Sigmoid colon (tissue), 7 donors: Measurements from ENCODE around the gene GRIP1. TPM values are rescaled to one million over a fixed set of nuclear protein-coding genes. Genes with fewer than 3 reads are reported as not detected.
"Not testable (repeated sequence)": the region's sequence is repeated elsewhere in the genome, so short reads cannot be mapped to it uniquely, and the experiment has no call there.

Experiments used
- DNase-seq: peaks from one replicate; pipeline ENCODE4 v3.0.0-alpha.2; 2019
- H3K27ac ChIP-seq, 4 donors: fragments of 200-600 bp; sonication (generic); one replicate each; pipeline ENCODE4 v1.5.1; 2016 to 2019; ENCODE audit warnings: mild to moderate bottlenecking in 1 of 4
- H3K27me3 ChIP-seq, 3 donors: fragments of 200-600 bp; sonication (generic); one replicate each; pipeline ENCODE4 v1.5.1; 2019; ENCODE audit warnings: mild to moderate bottlenecking in 1 of 3
- H3K36me3 ChIP-seq, 4 donors: fragments of 200-600 bp; sonication (generic); one replicate each; pipeline ENCODE4 v1.5.1; 2016 to 2019
- H3K4me1 ChIP-seq, 4 donors: fragments of 200-600 bp; sonication (generic); one replicate each; pipeline ENCODE4 v1.5.1; 2017 to 2019
- H3K4me3 ChIP-seq, 4 donors: fragments of 200-600 bp; sonication (generic); one replicate each; pipeline ENCODE4 v1.5.1; 2017 to 2019; ENCODE audit warnings: mild to moderate bottlenecking in 2 of 4, moderate library complexity in 1 of 4
- H3K9me3 ChIP-seq, 4 donors: fragments of 200-600 bp in 3 of 4; sonication (generic) in 3 of 4; one replicate each; pipeline versions ENCODE4 v1.5.1 to v1.6.1; 2013 to 2019
- CTCF ChIP-seq, 4 experiments: fragments of 450-650 bp in 3 of 4; fragments of 200-600 bp in 1 of 4; IDR thresholded peaks; one replicate each; pipeline ENCODE4 v1.5.1; 2016 to 2019; ENCODE audit warnings: antibody characterized with exemption in 4 of 4, mild to moderate bottlenecking in 3 of 4, moderate library complexity in 2 of 4
- EP300 ChIP-seq, 4 donors: sonication (generic); formaldehyde crosslinking; IDR thresholded peaks; one replicate each; pipeline ENCODE4 v1.6.1; 2017; ENCODE audit warnings: antibody characterized with exemption in 4 of 4
- POLR2A ChIP-seq, 2 donors: fragments of 450-650 bp; IDR thresholded peaks; one replicate each; pipeline ENCODE4 v1.6.1; 2016; ENCODE audit warnings: antibody characterized with exemption in 2 of 2, mild to moderate bottlenecking in 2 of 2, moderate library complexity in 2 of 2
- POLR2AphosphoS5 ChIP-seq, 4 donors: sonication (generic); formaldehyde crosslinking; IDR thresholded peaks; one replicate each; pipeline ENCODE4 v1.6.1; 2017; ENCODE audit warnings: antibody characterized with exemption in 4 of 4
- WGBS, 2 donors: extraction: QIAGEN DNeasy Blood & Tissue Kit; methylation state at CpG; one replicate each; pipeline ENCODE4 v1.1.7; 2013; 5-methylcytosine and 5-hydroxymethylcytosine counted together
- intact Hi-C: fragments of 100-400 bp; cut with DNase I; formaldehyde crosslinking; loops from one replicate; pipeline ENCODE4 v1.15.1; 2023
- polyA plus RNA-seq, 3 donors: library from polyadenylated mRNA; stranded (reverse); fragments of 200-250 nt; gene quantifications; one replicate each; pipeline ENCODE4 v1.2.3, GENCODE V29; 2013
- total RNA-seq, 4 donors: library from RNA; depleted of rRNA; stranded (reverse); fragments of >200 nt; gene quantifications; one replicate each; pipeline ENCODE4 v1.1.0, GENCODE V29; 2016
- donor health status: healthy with polysubstance abuse.
- donor health status: Bipolar disorder and iron deficiency.
- donor health status: healthy.

Gene GRIP1
- total and polyA plus RNA-seq, 7 donors: 0.46 to 14.0 (median 6.3) TPM

- Histone ChIP-seq H3K4me3 (no peak overlapping the region), H3K9me3 (no peaks in the 10 kb centered on the region), H3K27ac (no peak overlapping the region), H3K27me3 (no peaks in the 10 kb centered on the region), H3K36me3 (no peaks in the 10 kb centered on the region), H3K4me1 (no peaks in the 10 kb centered on the region)
- TF ChIP-seq POLR2A (IDR thresholded peaks at IDR 0.05) (no peak), POLR2AphosphoS5 (IDR thresholded peaks at IDR 0.05) (no peak), EP300 (IDR thresholded peaks at IDR 0.05) (no peak), CTCF (IDR thresholded peaks at IDR 0.05) (no peak)
- 69 to 79% methylated on average over 1 of the region's 1 CpG for WGBS, 2 donors
- intact Hi-C loops: no loop called here
- no peak for DNase-seq
These were observed 178.0 kb downstream of the GRIP1 start for GRCh38 chr12:66500841-66501240.

GRCh38 chr12:66500091-66500490 lies 178.8 kb downstream of the GRIP1 start:
- WGBS, 2 donors: 75 to 88% methylated on average over 3 of the region's 3 CpGs
- no peak for TF ChIP-seq POLR2AphosphoS5 (IDR thresholded peaks at IDR 0.05)
- no peak for TF ChIP-seq POLR2A (IDR thresholded peaks at IDR 0.05)
- TF ChIP-seq CTCF (IDR thresholded peaks at IDR 0.05): no peak
- no peak for TF ChIP-seq EP300 (IDR thresholded peaks at IDR 0.05)
- no peak overlapping the region for H3K4me3 ChIP-seq

GRCh38 chr12:66499000-66499399 lies 179.9 kb downstream of the GRIP1 start:
- Histone ChIP-seq H3K4me3 (no peak overlapping the region), H3K27ac (no peak overlapping the region), H3K4me1 (no peaks in the 10 kb centered on the region), H3K27me3 (no peaks in the 10 kb centered on the region), H3K36me3 (no peaks in the 10 kb centered on the region), H3K9me3 (no peaks in the 10 kb centered on the region)
- DNase-seq: no peak
- intact Hi-C loops: no loop called here
- no peak for TF ChIP-seq EP300 (IDR thresholded peaks at IDR 0.05)
- TF ChIP-seq CTCF (IDR thresholded peaks at IDR 0.05): no peak
- TF ChIP-seq POLR2AphosphoS5 (IDR thresholded peaks at IDR 0.05): no peak
- no peak for TF ChIP-seq POLR2A (IDR thresholded peaks at IDR 0.05)

More at GRCh38 chr12:66500091-66500490, 178.8 kb downstream of the GRIP1 start:
- intact Hi-C loops: no loop called here
- H3K9me3 ChIP-seq: no peaks in the 10 kb centered on the region
- no peaks in the 10 kb centered on the region for H3K4me1 ChIP-seq
- no peaks in the 10 kb centered on the region for H3K27me3 ChIP-seq
- no peak overlapping the region for H3K27ac ChIP-seq
- H3K36me3 ChIP-seq: no peaks in the 10 kb centered on the region
- DNase-seq: no peak

GRCh38 chr12:66498059-66498458 lies 180.8 kb downstream of the GRIP1 start:
- WGBS, 2 donors: 79% methylated on average over 6 of the region's 6 CpGs
- H3K4me1 ChIP-seq, H3K9me3 ChIP-seq, DNase-seq, H3K27me3 ChIP-seq, H3K36me3 ChIP-seq, H3K4me3 ChIP-seq, intact Hi-C loops, H3K27ac ChIP-seq: not testable (repeated sequence)

- Histone ChIP-seq H3K9me3 (no peaks in the 10 kb centered on the region), H3K4me1 (no peaks in the 10 kb centered on the region), H3K4me3 (no peak overlapping the region), H3K27me3 (no peaks in the 10 kb centered on the region), H3K36me3 (no peaks in the 10 kb centered on the region), H3K27ac (no peak overlapping the region)
- intact Hi-C loops: no loop called here
- 91 to 92% methylated on average over 8 of the region's 8 CpGs for WGBS, 2 donors
- DNase-seq: no peak
- TF ChIP-seq POLR2AphosphoS5 (IDR thresholded peaks at IDR 0.05) (no peak), POLR2A (IDR thresholded peaks at IDR 0.05) (no peak), EP300 (IDR thresholded peaks at IDR 0.05) (no peak), CTCF (IDR thresholded peaks at IDR 0.05) (no peak)
These were observed 181.6 kb downstream of the GRIP1 start for GRCh38 chr12:66497008-66497897.
